HUES6 (cell line): ENCODE results near the gene RPL9.
"Not testable (repeated sequence)": the region's sequence is repeated elsewhere in the genome, so short reads cannot be mapped to it uniquely, and the experiment has no call there.

ENCODE experiments used
- H3K27ac ChIP-seq: 2 replicates; pipeline ENCODE4 v1.7.0; 2013; ENCODE audit warnings: low read depth, mild to moderate bottlenecking, low read length, inconsistent platforms
- H3K27me3 ChIP-seq: 2 replicates; pipeline ENCODE4 v1.6.1; 2013; ENCODE audit warnings: low read length; ENCODE audit not compliant: control insufficient read depth, insufficient read depth
- H3K36me3 ChIP-seq: 2 replicates; pipeline ENCODE4 v1.6.1; 2013; ENCODE audit warnings: low read length; ENCODE audit not compliant: control insufficient read depth, insufficient read depth
- H3K4me1 ChIP-seq: 2 replicates; pipeline ENCODE4 v1.6.1; 2013; ENCODE audit warnings: low read length; ENCODE audit not compliant: control insufficient read depth, insufficient read depth
- H3K4me3 ChIP-seq: 2 replicates; pipeline ENCODE4 v1.5.1; 2013; ENCODE audit warnings: low read depth, low read length
- H3K9ac ChIP-seq: one replicate; pipeline ENCODE4 v1.6.1; 2013; ENCODE audit warnings: mild to moderate bottlenecking, low read length
- H3K9me3 ChIP-seq: 2 replicates; pipeline ENCODE4 v1.6.1; 2013; ENCODE audit warnings: low read depth, low read length; ENCODE audit not compliant: control insufficient read depth, insufficient read depth

The RPL9 gene

GRCh38 chr4:39415678-39416283 is 42.9 kb downstream of the RPL9 start:
- Histone ChIP-seq H3K4me1 (no peaks in the 10 kb centered on the region), H3K9ac (no peak overlapping the region), H3K36me3 (no peaks in the 10 kb centered on the region), H3K9me3 (no peaks in the 10 kb centered on the region), H3K27ac (no peak overlapping the region), H3K4me3 (no peak overlapping the region), H3K27me3 (no peaks in the 10 kb centered on the region)

- not testable (repeated sequence) for H3K27ac ChIP-seq, H3K36me3 ChIP-seq, H3K9me3 ChIP-seq, H3K9ac ChIP-seq, H3K27me3 ChIP-seq, H3K4me1 ChIP-seq, H3K4me3 ChIP-seq
These were observed 47.2 kb downstream of the RPL9 start for GRCh38 chr4:39411561-39411960.

- H3K27ac ChIP-seq: no peak overlapping the region
- H3K9me3 ChIP-seq: no peaks in the 10 kb centered on the region
- no peak overlapping the region for H3K4me3 ChIP-seq
- no peaks in the 10 kb centered on the region for H3K27me3 ChIP-seq
- no peaks in the 10 kb centered on the region for H3K36me3 ChIP-seq
- no peak overlapping the region for H3K9ac ChIP-seq
- H3K4me1 ChIP-seq: no peaks in the 10 kb centered on the region
These were observed 48.3 kb downstream of the RPL9 start for GRCh38 chr4:39410415-39410814.

GRCh38 chr4:39407584-39407885 is 51.2 kb downstream of the RPL9 start:
- Histone ChIP-seq H3K4me3 (no peak overlapping the region), H3K4me1 (no peaks in the 10 kb centered on the region), H3K27ac (no peak overlapping the region), H3K27me3 (no peaks in the 10 kb centered on the region), H3K9me3 (no peaks in the 10 kb centered on the region), H3K9ac (no peak overlapping the region), H3K36me3 (no peaks in the 10 kb centered on the region)

GRCh38 chr4:39406763-39407583 is 51.7 kb downstream of the RPL9 start, which contains the start of gene KLB:
TSS of gene KLB (plus strand) at chr4:39406930. CDS start at chr4:39406950, 20 bp downstream.
- no peak within 1 kb of the TSS for H3K9ac ChIP-seq
- no peaks in the 10 kb centered on the region for H3K27me3 ChIP-seq
- no peaks in the 10 kb centered on the region for H3K4me1 ChIP-seq
- no peak within 1 kb of the TSS for H3K4me3 ChIP-seq
- no peak within 1 kb of the TSS for H3K27ac ChIP-seq
- no peaks in the 10 kb centered on the region for H3K9me3 ChIP-seq
- no peaks in the 10 kb centered on the region for H3K36me3 ChIP-seq
